Measurements from ENCODE around the gene MOK.

Gene MOK

GRCh38 chr14:102283631-102284129 is 21.3 kb downstream of the MOK start:
- DNase-seq: no peak

GRCh38 chr14:102282751-102283465 is 22.1 kb downstream of the MOK start:
- DNase-seq: no peak

GRCh38 chr14:102280376-102280962 is 24.5 kb downstream of the MOK start:
- DNase-seq: no peak

- no peak for DNase-seq
Observed at GRCh38 chr14:102279688-102280348, 25.1 kb downstream of the MOK start.

- DNase-seq: no peak
Observed at GRCh38 chr14:102279282-102279681, 25.7 kb downstream of the MOK start.

- DNase-seq: no peak
Observed at GRCh38 chr14:102278631-102278935, 26.4 kb downstream of the MOK start.

GRCh38 chr14:102277874-102278630 is 26.9 kb downstream of the MOK start:
- no peak for DNase-seq

GRCh38 chr14:102275866-102276265 is 29.1 kb downstream of the MOK start:
- DNase-seq: no peak

GRCh38 chr14:102272392-102272791 is 32.6 kb downstream of the MOK start:
- no peak for DNase-seq

- DNase-seq: no peak
Observed at GRCh38 chr14:102264775-102265174, 40.2 kb downstream of the MOK start.

GRCh38 chr14:102264355-102264754 is 40.6 kb downstream of the MOK start:
- DNase-seq: no peak

GRCh38 chr14:102262929-102263462 is 42.0 kb downstream of the MOK start:
- DNase-seq: no peak

- DNase-seq: no peak
Observed at GRCh38 chr14:102258136-102258535, 46.8 kb downstream of the MOK start.

GRCh38 chr14:102256716-102257115 is 48.2 kb downstream of the MOK start:
- DNase-seq: no peak

GRCh38 chr14:102255401-102256190 is 49.4 kb downstream of the MOK start:
- no peak for DNase-seq

- no peak for DNase-seq
Observed at GRCh38 chr14:102252834-102253801, 51.8 kb downstream of the MOK start.

GRCh38 chr14:102251161-102251560 is 53.8 kb downstream of the MOK start:
- no peak for DNase-seq

GRCh38 chr14:102250636-102251035 is 54.3 kb downstream of the MOK start:
- no peak for DNase-seq

GRCh38 chr14:102249981-102250380 is 55.0 kb downstream of the MOK start:
- DNase-seq: no peak

GRCh38 chr14:102249041-102249440 is 55.9 kb downstream of the MOK start:
- no peak for DNase-seq

GRCh38 chr14:102248121-102248520 is 56.8 kb downstream of the MOK start:
- DNase-seq: no peak

All from T-helper 9 cell (primary cell).